OCI-LY3 (cell line): Measurements from ENCODE around the gene PRSS36.

Experiments
- CTCF ChIP-seq: fragments of 200-600, 300-600 bp; sonication (generic); IDR thresholded peaks from 2 replicates; pipeline ENCODE4 v1.5.1; 2014; ENCODE audit warnings: antibody characterized with exemption, low read length, low read depth
- EZH2phosphoT487 ChIP-seq: fragments of 200-600 bp; shearing (Covaris generic); IDR thresholded peaks from 2 replicates; pipeline ENCODE4 v1.6.1; 2018; ENCODE audit warnings: antibody characterized with exemption, mixed run types, low read depth

- TF ChIP-seq CTCF (no peak), EZH2phosphoT487 (no peak)
Measured at GRCh38 chr16:31179747-31180459, 30.0 kb upstream of the PRSS36 start, which contains the start of gene FUS.
